SHP77 treated with DMSO at 0.1 percent for 48 hours (cell line): ENCODE results near the gene PCED1B.
"Not testable (repeated sequence)": the region's sequence is repeated elsewhere in the genome, so short reads cannot be mapped to it uniquely, and the experiment has no call there.

ENCODE experiments used
- DNase-seq: peaks from one replicate; lab custom pipeline; 2025; lab: John Stamatoyannopoulos, UW

PCED1B gene

GRCh38 chr12:47277972-47278448 is 198.6 kb downstream of the PCED1B start:
- no peak for DNase-seq

GRCh38 chr12:47279758-47280157 is 200.3 kb downstream of the PCED1B start:
- DNase-seq = not testable (repeated sequence)

- no peak for DNase-seq
Measured at GRCh38 chr12:47280543-47281300, 201.3 kb downstream of the PCED1B start.

GRCh38 chr12:47281667-47282171 is 202.3 kb downstream of the PCED1B start:
- DNase-seq = no peak

GRCh38 chr12:47282206-47282605 is 202.8 kb downstream of the PCED1B start:
- DNase-seq = no peak
